VCaP (cell line): ENCODE results near the gene MLF1.

ENCODE experiments used
- H3K27ac ChIP-seq: fragments of 450-650 bp; 2 replicates; pipeline ENCODE4 v1.5.1; 2017
- TF ChIP-seq, protein P1 (sequence below): fragments of 450-650 bp; conservative IDR thresholded peaks from 2 replicates; pipeline ENCODE4 v1.5.1; 2017; ENCODE audit warnings: mild to moderate bottlenecking, moderate library complexity

The MLF1 gene

GRCh38 chr3:158574646-158575045 lies 3.7 kb downstream of the MLF1 start:
- TF ChIP-seq, protein P1, sequence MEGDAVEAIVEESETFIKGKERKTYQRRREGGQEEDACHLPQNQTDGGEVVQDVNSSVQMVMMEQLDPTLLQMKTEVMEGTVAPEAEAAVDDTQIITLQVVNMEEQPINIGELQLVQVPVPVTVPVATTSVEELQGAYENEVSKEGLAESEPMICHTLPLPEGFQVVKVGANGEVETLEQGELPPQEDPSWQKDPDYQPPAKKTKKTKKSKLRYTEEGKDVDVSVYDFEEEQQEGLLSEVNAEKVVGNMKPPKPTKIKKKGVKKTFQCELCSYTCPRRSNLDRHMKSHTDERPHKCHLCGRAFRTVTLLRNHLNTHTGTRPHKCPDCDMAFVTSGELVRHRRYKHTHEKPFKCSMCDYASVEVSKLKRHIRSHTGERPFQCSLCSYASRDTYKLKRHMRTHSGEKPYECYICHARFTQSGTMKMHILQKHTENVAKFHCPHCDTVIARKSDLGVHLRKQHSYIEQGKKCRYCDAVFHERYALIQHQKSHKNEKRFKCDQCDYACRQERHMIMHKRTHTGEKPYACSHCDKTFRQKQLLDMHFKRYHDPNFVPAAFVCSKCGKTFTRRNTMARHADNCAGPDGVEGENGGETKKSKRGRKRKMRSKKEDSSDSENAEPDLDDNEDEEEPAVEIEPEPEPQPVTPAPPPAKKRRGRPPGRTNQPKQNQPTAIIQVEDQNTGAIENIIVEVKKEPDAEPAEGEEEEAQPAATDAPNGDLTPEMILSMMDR: no peak
- H3K27ac ChIP-seq: no peak overlapping the region

GRCh38 chr3:158590223-158590622 lies 19.2 kb downstream of the MLF1 start:
- TF ChIP-seq, protein P1: no peak
- no peak overlapping the region for H3K27ac ChIP-seq

GRCh38 chr3:158600787-158601186 lies 29.8 kb downstream of the MLF1 start:
- TF ChIP-seq, protein P1: no peak
- no peak overlapping the region for H3K27ac ChIP-seq

GRCh38 chr3:158602227-158602626 lies 31.2 kb downstream of the MLF1 start:
- TF ChIP-seq, protein P1: no peak
- H3K27ac ChIP-seq: no peak overlapping the region

DNA sequence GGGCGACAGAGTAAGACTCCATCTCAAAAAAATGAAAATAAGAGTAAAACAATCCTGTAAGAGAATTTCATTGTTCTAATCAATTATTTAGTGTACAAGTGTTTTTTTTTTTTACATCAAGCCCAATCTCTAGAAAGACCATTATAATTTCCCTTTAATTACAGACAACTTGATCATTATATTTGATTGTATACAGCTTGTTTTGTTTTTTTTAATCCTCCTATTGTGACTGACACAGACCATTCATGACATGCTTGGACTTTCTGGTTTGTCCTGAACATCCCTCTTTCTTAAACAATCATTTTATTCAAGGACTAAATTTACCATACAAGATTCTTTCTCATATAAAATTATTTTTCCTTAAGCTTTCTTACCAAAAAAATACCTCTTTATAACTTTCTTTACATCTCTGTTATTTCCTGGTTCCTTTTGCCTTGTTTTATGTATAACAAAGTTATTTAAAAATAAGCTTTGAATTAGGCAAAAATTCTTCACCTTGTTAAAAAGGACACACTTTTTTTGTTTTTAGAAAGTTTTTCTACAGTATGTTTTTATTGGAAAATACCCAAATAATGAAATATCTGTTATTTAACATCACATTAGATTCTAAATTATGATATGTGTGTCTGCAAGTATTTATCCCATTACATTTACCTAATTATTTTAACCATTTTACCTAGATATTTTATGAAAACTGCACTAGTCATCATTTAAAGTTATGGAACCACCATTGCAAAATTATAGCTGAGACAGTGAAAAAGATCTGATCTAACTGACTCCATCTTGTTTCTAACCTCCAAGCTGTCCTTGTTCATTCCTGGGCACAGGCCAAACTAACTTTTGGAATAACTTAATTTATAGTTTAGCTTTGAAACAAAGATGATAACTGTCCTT lies 47.2 kb downstream of the MLF1 start:
- no peak overlapping the region for H3K27ac ChIP-seq
- TF ChIP-seq, protein P1: no peak

DNA sequence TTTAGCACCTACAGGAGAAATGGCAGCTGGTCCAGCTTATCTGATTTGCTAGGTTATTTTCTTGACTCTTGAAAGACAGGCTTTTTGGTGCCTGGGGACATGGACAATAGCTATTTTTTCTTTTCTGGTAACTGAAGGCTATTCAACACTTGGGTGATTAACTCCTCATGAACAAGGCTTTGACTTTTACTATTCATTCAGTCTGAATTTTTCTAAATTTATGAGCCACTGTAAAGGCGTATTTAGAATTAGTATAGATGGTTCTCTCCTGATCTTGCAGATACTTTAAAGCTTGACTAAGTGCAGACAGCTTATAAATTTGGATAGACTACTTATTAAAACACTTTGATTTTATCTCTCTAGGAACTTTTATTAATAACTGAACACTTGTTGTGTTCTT lies 54.9 kb downstream of the MLF1 start:
- TF ChIP-seq, protein P1: no peak
- no peak overlapping the region for H3K27ac ChIP-seq

DNA sequence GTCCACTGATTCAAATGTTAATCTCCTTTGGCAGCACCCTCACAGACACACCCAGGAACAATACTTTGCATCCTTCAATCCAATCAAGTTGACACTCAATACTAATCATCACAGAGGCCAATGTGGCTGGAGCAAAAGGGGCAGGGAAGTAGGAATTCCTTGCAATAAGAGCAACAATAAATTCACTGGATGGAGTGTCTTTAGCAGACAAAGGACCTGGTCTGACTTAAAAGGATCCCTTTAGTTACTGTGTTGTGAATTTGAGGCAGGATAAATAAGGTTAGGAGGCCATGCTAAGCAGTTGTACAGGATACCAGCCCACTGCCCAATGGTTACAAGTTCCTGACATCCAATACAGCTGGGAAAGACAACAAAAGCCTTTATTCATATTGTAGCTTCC lies 61.0 kb downstream of the MLF1 start:
- no peak overlapping the region for H3K27ac ChIP-seq
- TF ChIP-seq, protein P1: no peak
